Measurements from ENCODE around the gene PFDN6. TPM values are rescaled to one million over a fixed set of nuclear protein-coding genes. Genes with fewer than 3 reads are reported as not detected.

PFDN6 gene
- total RNA-seq, 1 experiment from 2014 or later = 101 TPM

DNA sequence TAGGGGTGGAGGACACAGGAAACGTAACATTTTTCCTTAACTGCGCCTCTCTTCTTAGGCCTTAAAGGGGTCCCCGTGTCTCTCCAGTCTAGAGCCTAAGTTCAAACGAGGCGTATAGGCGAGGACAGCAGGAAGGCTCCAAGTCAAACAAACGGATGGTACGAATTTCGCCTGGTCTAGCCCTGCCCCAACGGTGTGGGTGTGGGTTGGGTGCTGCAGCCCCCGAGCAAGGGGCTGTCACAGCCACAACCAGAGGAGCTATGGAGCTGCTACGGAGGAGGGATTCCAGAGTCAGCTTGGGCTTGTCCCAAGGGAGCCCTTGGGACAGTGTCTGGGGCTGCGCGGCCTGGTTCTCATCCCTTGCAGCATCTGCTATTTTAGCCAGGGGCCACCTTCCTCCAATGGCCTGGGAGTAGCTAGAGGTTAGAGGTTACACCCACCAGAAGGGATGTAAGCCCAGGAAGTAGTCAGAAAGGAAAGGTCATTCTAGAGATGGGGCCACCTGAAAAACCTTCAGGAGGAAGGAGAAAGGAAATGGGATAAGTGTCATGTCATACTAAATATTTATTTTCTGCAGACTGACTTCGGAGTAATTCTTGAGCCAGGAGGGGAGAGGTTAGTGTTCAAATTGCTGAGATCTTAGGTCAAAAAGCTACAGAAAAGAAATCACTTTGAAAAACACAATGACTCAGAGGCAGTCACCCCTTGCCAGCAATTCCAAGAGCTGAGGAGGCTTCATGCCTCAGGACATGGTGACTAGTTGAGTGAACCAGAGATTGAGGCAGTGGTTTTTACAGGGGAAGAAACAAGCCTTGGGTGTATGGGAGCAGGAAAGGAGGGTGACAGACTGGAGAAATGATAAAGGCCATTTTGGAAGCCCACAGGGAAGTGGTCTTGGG is 39.4 kb upstream of the PFDN6 start:
- H3K36me3 ChIP-seq (ENCODE audit: control insufficient read depth, insufficient read depth, low read length) = peaks cover 4% of the 10 kb centered on the region; the same call in 1 of the 2 replicates
- H3K27ac ChIP-seq (ENCODE audit: low read length) = peak overlapping the region; percentile 98
- no peaks in the 10 kb centered on the region for H3K27me3 ChIP-seq (ENCODE audit: control insufficient read depth, insufficient read depth, low read length)
- H3K4me3 ChIP-seq (ENCODE audit: low read depth in 2 of 2, low read length in 2 of 2) = peak overlapping the region; percentile 67 to 82
- BruUV-seq (replicated peaks) = TSS peak; percentile 76
- peak; percentile 9 for ATAC-seq
- in situ Hi-C loops (cut with HindIII; ENCODE audit: low pct_unique_long_range_greater_than_20kb, low sequenced_read_pairs) (no loop called here), intact Hi-C loops (cut with micrococcal nuclease; ENCODE audit: unreplicated experiment) (loop anchor here (2.0 to 10.0 kb wide), 2 partner anchors 131 to 235 kb away; no protein-coding TSS in a partner anchor)
- no peak for DNase-seq (ENCODE audit: low read depth, low spot score)
- H3K9me3 ChIP-seq (ENCODE audit: control insufficient read depth, insufficient read depth, low read depth, low read length) = no peaks in the 10 kb centered on the region
- POLR2A ChIA-PET = interaction anchor here (0.5 to 1.1 kb wide), 3 partner anchors 10 to 278 kb away, joined by 3 to 4 read pairs (median 4); no protein-coding TSS in a partner anchor
- H3K4me1 ChIP-seq (ENCODE audit: control insufficient read depth, insufficient read depth, low read length) = peaks cover 14% of the 10 kb centered on the region
- TF ChIP-seq SIN3A (IDR thresholded peaks at IDR 0.05; ENCODE audit: borderline replicate concordance, insufficient read depth, low read depth, low read length) (no peak), POLR2AphosphoS5 (IDR thresholded peaks at IDR 0.05; ENCODE audit: low read depth, low read length) (no peak), TCF7L2 (IDR thresholded peaks at IDR 0.05; ENCODE audit: low read depth, low read length) (no peak)
- TF ChIP-seq, protein P1, sequence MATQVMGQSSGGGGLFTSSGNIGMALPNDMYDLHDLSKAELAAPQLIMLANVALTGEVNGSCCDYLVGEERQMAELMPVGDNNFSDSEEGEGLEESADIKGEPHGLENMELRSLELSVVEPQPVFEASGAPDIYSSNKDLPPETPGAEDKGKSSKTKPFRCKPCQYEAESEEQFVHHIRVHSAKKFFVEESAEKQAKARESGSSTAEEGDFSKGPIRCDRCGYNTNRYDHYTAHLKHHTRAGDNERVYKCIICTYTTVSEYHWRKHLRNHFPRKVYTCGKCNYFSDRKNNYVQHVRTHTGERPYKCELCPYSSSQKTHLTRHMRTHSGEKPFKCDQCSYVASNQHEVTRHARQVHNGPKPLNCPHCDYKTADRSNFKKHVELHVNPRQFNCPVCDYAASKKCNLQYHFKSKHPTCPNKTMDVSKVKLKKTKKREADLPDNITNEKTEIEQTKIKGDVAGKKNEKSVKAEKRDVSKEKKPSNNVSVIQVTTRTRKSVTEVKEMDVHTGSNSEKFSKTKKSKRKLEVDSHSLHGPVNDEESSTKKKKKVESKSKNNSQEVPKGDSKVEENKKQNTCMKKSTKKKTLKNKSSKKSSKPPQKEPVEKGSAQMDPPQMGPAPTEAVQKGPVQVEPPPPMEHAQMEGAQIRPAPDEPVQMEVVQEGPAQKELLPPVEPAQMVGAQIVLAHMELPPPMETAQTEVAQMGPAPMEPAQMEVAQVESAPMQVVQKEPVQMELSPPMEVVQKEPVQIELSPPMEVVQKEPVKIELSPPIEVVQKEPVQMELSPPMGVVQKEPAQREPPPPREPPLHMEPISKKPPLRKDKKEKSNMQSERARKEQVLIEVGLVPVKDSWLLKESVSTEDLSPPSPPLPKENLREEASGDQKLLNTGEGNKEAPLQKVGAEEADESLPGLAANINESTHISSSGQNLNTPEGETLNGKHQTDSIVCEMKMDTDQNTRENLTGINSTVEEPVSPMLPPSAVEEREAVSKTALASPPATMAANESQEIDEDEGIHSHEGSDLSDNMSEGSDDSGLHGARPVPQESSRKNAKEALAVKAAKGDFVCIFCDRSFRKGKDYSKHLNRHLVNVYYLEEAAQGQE (IDR thresholded peaks at IDR 0.05; ENCODE audit: insufficient read depth in 1 of 2, low read depth in 2 of 2, low read length in 1 of 2) = no peak
- TF ChIP-seq, protein P2, sequence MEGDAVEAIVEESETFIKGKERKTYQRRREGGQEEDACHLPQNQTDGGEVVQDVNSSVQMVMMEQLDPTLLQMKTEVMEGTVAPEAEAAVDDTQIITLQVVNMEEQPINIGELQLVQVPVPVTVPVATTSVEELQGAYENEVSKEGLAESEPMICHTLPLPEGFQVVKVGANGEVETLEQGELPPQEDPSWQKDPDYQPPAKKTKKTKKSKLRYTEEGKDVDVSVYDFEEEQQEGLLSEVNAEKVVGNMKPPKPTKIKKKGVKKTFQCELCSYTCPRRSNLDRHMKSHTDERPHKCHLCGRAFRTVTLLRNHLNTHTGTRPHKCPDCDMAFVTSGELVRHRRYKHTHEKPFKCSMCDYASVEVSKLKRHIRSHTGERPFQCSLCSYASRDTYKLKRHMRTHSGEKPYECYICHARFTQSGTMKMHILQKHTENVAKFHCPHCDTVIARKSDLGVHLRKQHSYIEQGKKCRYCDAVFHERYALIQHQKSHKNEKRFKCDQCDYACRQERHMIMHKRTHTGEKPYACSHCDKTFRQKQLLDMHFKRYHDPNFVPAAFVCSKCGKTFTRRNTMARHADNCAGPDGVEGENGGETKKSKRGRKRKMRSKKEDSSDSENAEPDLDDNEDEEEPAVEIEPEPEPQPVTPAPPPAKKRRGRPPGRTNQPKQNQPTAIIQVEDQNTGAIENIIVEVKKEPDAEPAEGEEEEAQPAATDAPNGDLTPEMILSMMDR (IDR thresholded peaks at IDR 0.05) = no peak
- CTCF ChIA-PET = interaction anchor here (1.9 kb wide), 1 partner anchor 53 kb away, joined by 9 read pairs; no protein-coding TSS in a partner anchor

DNA sequence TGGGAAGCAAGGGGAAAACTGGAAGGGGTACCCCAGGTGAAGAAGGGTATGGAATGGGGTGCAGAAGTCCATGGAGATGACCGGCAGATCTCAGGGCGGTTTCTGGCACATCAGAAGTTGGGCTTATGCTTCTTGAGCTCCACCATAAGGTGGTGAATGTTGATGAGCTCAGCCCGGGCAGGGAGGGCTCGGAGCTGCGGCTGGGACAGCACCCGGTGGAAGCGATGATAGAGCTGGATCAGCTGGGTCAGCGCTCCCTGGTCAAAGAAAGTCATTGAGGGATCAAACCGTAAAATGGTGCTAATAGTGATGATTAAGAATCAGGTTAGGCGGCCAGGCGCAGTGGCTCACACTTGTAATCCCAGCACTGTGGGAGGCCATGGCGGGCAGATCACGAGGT is 38.7 kb upstream of the PFDN6 start:
- ChIA-PET CTCF (no interaction called here), POLR2A (interaction anchor here (1.1 to 1.2 kb wide), 2 partner anchors 10 to 279 kb away, joined by 4 read pairs; no protein-coding TSS in a partner anchor)
- DNase-seq (ENCODE audit: low read depth, low spot score) (no peak), ATAC-seq (no peak)
- BruUV-seq (replicated peaks) = no TSS peak
- TF ChIP-seq TCF7L2 (IDR thresholded peaks at IDR 0.05; ENCODE audit: low read depth, low read length) (no peak), POLR2AphosphoS5 (IDR thresholded peaks at IDR 0.05; ENCODE audit: low read depth, low read length) (no peak), SIN3A (IDR thresholded peaks at IDR 0.05; ENCODE audit: borderline replicate concordance, insufficient read depth, low read depth, low read length) (no peak)
- TF ChIP-seq, protein P1 (IDR thresholded peaks at IDR 0.05; ENCODE audit: insufficient read depth in 1 of 2, low read depth in 2 of 2, low read length in 1 of 2) = no peak
- TF ChIP-seq, protein P2 (IDR thresholded peaks at IDR 0.05) = no peak
- intact Hi-C loops (cut with micrococcal nuclease; ENCODE audit: unreplicated experiment) = no loop called here
- H3K36me3 ChIP-seq (ENCODE audit: control insufficient read depth, insufficient read depth, low read length) = peaks cover 4% of the 10 kb centered on the region; the same call in 1 of the 2 replicates
- no peak overlapping the region for H3K4me3 ChIP-seq (ENCODE audit: low read depth in 2 of 2, low read length in 2 of 2)
- no peaks in the 10 kb centered on the region for H3K9me3 ChIP-seq (ENCODE audit: control insufficient read depth, insufficient read depth, low read depth, low read length)
- H3K4me1 ChIP-seq (ENCODE audit: control insufficient read depth, insufficient read depth, low read length) = peaks cover 14% of the 10 kb centered on the region
- peak overlapping the region; percentile 98; the same call in 1 of the 2 replicates for H3K27ac ChIP-seq (ENCODE audit: low read length)
- no peaks in the 10 kb centered on the region for H3K27me3 ChIP-seq (ENCODE audit: control insufficient read depth, insufficient read depth, low read length)
- in situ Hi-C loops (cut with HindIII; ENCODE audit: low pct_unique_long_range_greater_than_20kb, low sequenced_read_pairs) = no loop called here

All from Panc1 (cell line).